ENCODE data around the gene TRAF3IP3.

Gene TRAF3IP3

GRCh38 chr1:209755926-209756614, at the start of gene TRAF3IP3:
Gene TRAF3IP3 (plus strand): TSS chr1:209756053. CDS start chr1:209760040, 3,987 bp downstream.
- peak; percentile 61 to 72 for DNase-seq (ENCODE audit: low read depth in 2 of 2)

DNA sequence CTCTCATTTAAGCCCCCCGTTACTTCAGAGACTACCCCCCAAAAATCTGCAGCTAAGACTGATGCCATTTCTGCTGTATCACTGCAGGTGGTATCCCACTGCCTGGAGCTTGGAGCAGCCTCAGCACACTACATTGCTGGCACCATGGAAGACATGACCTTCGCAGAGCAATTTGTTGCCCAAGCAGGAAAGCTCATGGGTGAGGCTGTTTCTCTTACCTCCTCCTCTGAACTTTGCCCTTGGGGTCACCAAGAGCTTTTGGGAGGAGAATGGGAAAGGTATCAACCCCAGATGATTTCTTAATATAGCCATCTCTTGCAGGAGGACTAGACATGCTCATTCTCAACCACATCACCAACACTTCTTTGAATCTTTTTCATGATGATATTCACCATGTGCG, 49.2 kb upstream of the TRAF3IP3 start:
- DNase-seq (ENCODE audit: low read depth in 2 of 2), result no peak

- DNase-seq (ENCODE audit: low read depth in 2 of 2), result no peak
Observed at GRCh38 chr1:209707308-209707707, 48.5 kb upstream of the TRAF3IP3 start.

DNA sequence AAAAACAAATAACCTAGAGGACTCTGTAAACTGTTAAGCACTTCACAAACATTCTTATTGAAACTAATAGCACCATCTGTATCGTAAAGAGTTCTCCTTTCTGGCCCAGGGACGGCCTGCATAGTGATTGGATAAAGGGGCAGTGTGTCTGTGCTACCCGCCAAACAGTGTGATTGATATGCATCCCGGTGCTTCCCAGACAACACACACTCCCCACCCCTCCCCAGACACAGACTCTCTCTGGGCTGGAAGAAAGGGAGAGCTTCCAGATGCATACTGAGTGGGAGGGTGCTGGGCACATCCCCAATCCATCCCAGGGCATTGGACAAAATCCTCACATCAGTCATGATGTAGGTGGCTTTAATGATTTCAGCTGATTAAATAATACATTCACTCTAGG, 47.6 kb upstream of the TRAF3IP3 start:
- DNase-seq (ENCODE audit: low read depth in 2 of 2), result no peak

DNA sequence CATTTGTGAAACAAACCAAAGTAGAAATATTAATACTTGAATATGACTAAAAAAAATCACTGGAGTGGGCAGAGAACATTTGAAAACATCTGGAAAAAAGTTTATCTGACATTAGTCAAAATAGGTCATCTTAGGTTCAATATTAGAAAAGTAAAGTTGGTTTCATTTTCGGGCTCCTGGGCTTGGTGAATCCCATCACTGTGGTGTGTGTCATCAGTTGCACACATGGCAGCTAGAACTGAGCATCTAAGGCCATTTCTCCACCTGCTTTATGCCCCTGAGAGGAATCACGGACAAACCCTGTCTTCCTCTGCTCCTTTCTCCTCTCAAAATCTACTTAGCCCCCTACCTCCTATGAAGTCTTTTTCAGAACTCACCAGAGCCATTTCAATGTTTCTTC, 45.8 kb upstream of the TRAF3IP3 start:
- no peak for DNase-seq (ENCODE audit: low read depth in 2 of 2)

DNA sequence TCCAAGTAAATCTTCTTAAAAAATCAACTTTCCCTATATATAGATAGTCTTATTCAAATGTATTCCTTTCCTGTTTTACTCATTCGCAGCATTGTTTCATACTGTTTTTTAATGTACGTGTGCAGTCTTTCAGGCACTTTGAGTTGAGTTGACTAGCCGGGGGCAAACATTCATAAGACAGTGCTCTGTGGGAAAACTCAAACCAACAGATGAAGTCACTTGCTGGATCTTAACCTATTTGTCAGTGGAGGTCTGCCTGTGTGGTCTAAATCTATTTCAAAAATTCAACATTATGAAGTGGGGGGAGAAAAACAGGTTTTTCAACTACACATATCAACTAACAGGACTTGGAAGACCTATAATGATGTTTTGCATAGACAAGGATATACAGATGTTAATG, 45.0 kb upstream of the TRAF3IP3 start:
- no peak for DNase-seq (ENCODE audit: low read depth in 2 of 2)

DNA sequence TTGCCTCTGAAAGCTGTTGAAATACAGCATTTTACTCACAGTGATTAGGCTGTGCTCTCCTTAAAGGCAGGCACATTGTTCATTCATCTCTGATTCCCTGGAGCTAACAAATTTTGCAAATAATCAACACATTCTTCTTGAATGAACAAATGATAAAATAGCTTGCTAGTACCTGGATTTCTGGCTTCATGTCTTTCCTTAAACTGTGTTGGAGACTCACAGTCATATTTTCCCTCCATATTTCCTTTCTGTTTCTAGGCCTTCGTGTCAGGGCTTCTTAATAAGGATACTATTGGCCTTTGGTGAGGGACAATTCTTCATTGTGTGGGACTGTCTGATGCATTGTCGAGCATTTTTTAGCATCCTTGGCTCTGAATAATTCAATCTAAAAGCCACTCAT, 41.5 kb upstream of the TRAF3IP3 start:
- DNase-seq (ENCODE audit: low read depth in 2 of 2), result no peak

GRCh38 chr1:209715314-209715713, 40.5 kb upstream of the TRAF3IP3 start:
- no peak for DNase-seq (ENCODE audit: low read depth in 2 of 2)

- DNase-seq (ENCODE audit: low read depth in 2 of 2), result no peak
Observed at GRCh38 chr1:209717818-209718217, 38.0 kb upstream of the TRAF3IP3 start.

DNA sequence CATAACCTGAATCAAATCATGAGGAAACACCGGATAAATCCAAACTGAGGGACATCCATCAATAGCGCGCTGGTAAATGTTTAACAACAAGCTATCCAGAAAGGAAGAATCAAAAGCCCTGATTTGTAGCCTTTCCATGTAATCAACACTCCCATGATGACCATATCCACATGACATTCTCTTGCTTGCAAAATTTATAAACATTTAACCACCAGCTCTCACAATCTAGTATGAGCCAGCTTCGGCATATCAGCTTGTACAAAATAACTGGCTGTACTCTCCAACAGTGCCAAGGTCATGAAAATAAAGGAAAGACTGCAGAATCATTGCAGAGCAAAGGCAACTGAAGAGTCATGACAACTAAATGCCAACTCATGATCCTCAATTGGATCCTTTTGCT, 35.5 kb upstream of the TRAF3IP3 start:
- no peak for DNase-seq (ENCODE audit: low read depth in 2 of 2)

DNA sequence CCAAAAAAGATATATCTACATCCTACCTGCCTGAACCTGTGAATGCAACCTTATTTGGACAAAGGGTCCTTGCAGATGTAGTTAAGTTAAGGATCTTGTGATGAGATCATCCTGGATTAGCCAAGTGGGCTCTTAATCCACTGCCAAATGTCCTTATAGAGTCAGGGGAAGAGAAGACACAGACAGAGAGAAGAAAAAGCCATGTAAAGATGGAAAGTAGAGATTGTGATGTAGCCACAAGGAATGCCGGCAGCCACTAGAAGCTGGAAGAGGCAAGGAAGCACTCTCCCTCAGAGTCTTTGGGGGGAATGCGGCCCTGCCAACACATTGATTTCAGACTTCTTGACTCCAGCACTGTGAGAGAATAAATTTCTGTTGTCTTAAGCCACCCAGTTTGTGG, 35.0 kb upstream of the TRAF3IP3 start:
- DNase-seq (ENCODE audit: low read depth in 2 of 2), result no peak

- DNase-seq (ENCODE audit: low read depth in 2 of 2), result no peak
Observed at GRCh38 chr1:209721323-209721722, 34.5 kb upstream of the TRAF3IP3 start.

- DNase-seq (ENCODE audit: low read depth in 2 of 2), result no peak
Observed at GRCh38 chr1:209723265-209723664, 32.6 kb upstream of the TRAF3IP3 start.

DNA sequence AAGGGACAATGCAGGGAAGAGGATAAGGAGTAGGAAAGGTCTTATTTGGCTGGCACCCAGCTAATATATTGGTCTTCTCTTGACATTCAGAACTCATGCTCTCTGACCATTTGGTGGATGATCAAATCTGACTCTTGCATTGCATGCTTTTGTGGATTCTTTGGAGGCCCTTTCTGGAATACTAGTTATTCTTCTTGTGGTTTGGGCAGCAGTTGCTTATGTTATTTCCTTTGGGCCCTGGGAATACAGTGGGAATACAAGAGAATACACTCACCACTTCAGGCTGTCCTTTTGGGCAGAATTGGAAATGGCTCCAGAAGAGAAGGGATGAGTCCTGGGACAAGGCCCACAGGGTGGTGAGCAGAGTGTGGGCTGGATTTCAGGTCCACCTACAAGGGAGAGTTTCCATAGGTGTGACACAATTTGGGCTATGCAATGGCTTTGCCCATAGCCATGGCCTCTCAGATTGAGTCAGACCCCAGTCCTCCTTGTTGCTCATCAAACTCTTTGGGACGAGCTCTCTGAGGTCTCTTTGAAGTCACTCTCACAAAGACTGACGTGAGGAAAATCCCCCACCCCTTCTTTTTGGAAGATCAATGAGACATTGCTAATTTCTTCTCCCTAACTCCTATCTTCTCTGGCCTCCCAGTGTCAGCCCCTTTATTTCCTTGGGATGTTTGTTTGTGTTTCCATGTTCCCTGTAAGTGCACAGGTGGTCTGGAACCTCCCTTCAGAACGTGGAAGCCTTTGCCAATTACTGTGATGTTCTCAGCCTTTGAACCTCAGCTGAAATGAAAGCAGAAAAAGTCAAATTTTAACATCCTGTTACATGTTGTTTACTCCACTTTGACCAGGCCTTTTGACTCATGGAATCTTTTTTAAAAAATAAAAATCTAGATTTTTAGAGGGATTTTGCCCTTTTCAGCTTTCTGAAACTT, 31.8 kb upstream of the TRAF3IP3 start:
- DNase-seq (ENCODE audit: low read depth in 2 of 2), result peak in 1 of 2 experiments; percentile 26

DNA sequence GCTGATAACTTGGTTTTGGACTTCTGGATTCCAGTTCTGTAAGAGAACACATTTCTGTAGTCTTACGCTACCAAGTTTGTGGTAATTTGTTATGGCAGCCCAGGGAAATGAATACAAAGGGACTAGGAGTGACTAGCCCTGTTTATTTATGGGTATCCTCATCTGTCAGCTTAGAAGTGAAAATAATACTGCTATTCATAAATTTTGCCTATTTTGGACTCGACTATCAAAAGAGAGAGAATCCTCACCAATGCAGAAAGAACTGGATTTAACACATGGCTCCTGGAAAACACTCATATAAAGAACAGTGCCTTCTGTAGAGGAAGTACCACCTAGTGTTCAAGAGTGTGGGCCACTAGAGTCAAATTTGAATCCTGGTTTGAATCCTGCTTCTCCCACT, 28.6 kb upstream of the TRAF3IP3 start:
- DNase-seq (ENCODE audit: low read depth in 2 of 2), result no peak

DNA sequence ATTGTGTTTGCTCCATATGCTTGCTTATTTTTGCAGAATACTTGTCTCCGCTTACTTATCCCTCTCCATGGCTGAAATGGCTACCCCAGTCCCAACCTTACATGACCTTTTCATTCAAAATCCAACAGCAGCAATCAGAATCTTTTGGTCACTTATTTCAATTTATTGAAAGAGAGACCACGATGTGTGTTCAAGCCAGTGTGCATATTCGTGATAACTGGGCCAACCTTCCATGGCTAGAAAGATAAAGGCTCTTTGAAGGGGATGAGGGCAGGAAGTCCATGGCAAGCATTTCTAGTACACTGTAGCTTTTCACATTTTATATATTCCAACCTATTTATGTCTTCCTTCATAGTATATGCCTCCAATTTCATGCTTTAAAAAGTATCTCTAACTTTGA, 28.1 kb upstream of the TRAF3IP3 start:
- no peak for DNase-seq (ENCODE audit: low read depth in 2 of 2)

- DNase-seq (ENCODE audit: low read depth in 2 of 2), result no peak
Observed at GRCh38 chr1:209728466-209728865, 27.4 kb upstream of the TRAF3IP3 start.

GRCh38 chr1:209729436-209729835, 26.4 kb upstream of the TRAF3IP3 start:
- DNase-seq (ENCODE audit: low read depth in 2 of 2), result no peak

DNA sequence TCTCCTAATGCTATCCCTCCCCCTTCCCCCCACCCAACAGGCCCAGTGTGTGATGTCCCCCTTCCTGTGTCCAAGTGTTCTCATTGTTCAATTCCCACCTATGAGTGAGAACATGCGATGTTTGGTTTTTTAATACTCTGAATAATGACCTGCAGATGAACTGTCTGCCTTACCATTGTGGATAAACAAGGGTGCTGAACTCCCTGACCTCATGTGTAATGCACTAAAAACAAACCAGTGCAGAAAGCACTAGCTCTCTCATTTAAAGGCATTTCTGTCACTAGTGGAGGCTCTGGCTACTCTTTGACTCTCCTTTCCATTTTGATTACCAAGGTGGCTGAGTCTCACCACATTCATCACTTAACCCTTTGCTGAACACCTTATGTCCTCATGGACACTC, 23.1 kb upstream of the TRAF3IP3 start:
- DNase-seq (ENCODE audit: low read depth in 2 of 2), result no peak

GRCh38 chr1:209733409-209734192, 22.3 kb upstream of the TRAF3IP3 start:
- no peak for DNase-seq (ENCODE audit: low read depth in 2 of 2)

GRCh38 chr1:209736490-209737117, 19.2 kb upstream of the TRAF3IP3 start:
- DNase-seq (ENCODE audit: low read depth in 2 of 2), result no peak

GRCh38 chr1:209737118-209737505, 18.7 kb upstream of the TRAF3IP3 start:
- DNase-seq (ENCODE audit: low read depth in 2 of 2), result no peak
